GM19463 (cell line): ENCODE results near the gene RNF223.
"Not testable (repeated sequence)": the region's sequence is repeated elsewhere in the genome, so short reads cannot be mapped to it uniquely, and the experiment has no call there.

Source experiments
- ATAC-seq: cut with Tn5 transposase; IDR thresholded peaks from one replicate; pipeline ENCODE4 v1.9.1; 2021; ENCODE audit warnings: mild to moderate bottlenecking, moderate library complexity; ENCODE audit not compliant: unreplicated experiment

RNF223 gene

GRCh38 chr1:1088029-1088800 is 14.1 kb upstream of the RNF223 start:
- no peak for ATAC-seq

- no peak for ATAC-seq
Measured at GRCh38 chr1:1087351-1088028, 13.4 kb upstream of the RNF223 start.

- ATAC-seq, result no peak
Measured at GRCh38 chr1:1086911-1087341, 12.8 kb upstream of the RNF223 start.

GRCh38 chr1:1085911-1086841 is 12.1 kb upstream of the RNF223 start:
- ATAC-seq, result no peak

- ATAC-seq, result no peak
Measured at GRCh38 chr1:1085171-1085841, 11.2 kb upstream of the RNF223 start.

GRCh38 chr1:1084372-1085170 is 10.5 kb upstream of the RNF223 start:
- ATAC-seq, result no peak

- no peak for ATAC-seq
Measured at GRCh38 chr1:1083416-1084371, 9.6 kb upstream of the RNF223 start.

GRCh38 chr1:1082776-1083415 is 8.8 kb upstream of the RNF223 start:
- ATAC-seq, result no peak

GRCh38 chr1:1082239-1082775 is 8.2 kb upstream of the RNF223 start:
- no peak for ATAC-seq

- ATAC-seq, result no peak
Measured at GRCh38 chr1:1081311-1082238, 7.5 kb upstream of the RNF223 start.

GRCh38 chr1:1080951-1081310 is 6.8 kb upstream of the RNF223 start:
- ATAC-seq, result no peak

GRCh38 chr1:1080122-1080757 is 6.1 kb upstream of the RNF223 start:
- ATAC-seq, result no peak

GRCh38 chr1:1079408-1080121 is 5.5 kb upstream of the RNF223 start:
- no peak for ATAC-seq

GRCh38 chr1:1077396-1077795 is 3.3 kb upstream of the RNF223 start:
- ATAC-seq, result not testable (repeated sequence)

- ATAC-seq, result no peak
Measured at GRCh38 chr1:1075148-1075935, 1.2 kb upstream of the RNF223 start.
